GM18951 (cell line): ENCODE measurements around the gene RMC1.

Experiments used
- POLR2A ChIP-seq: IDR thresholded peaks from 4 replicates; pipeline ENCODE4 v1.6.1; 2011; ENCODE audit warnings: mild to moderate bottlenecking; ENCODE audit not compliant: insufficient read length, insufficient read depth; ENCODE audit errors: extremely low read depth
- in situ Hi-C: fragments of 300-500 bp; cut with MboI; formaldehyde crosslinking; loops from one replicate; pipeline ENCODE4 v1.12.0; 2022; ENCODE audit warnings: low sequenced_read_pairs, mixed read lengths, inconsistent platforms; ENCODE audit not compliant: unreplicated experiment

Gene RMC1

DNA sequence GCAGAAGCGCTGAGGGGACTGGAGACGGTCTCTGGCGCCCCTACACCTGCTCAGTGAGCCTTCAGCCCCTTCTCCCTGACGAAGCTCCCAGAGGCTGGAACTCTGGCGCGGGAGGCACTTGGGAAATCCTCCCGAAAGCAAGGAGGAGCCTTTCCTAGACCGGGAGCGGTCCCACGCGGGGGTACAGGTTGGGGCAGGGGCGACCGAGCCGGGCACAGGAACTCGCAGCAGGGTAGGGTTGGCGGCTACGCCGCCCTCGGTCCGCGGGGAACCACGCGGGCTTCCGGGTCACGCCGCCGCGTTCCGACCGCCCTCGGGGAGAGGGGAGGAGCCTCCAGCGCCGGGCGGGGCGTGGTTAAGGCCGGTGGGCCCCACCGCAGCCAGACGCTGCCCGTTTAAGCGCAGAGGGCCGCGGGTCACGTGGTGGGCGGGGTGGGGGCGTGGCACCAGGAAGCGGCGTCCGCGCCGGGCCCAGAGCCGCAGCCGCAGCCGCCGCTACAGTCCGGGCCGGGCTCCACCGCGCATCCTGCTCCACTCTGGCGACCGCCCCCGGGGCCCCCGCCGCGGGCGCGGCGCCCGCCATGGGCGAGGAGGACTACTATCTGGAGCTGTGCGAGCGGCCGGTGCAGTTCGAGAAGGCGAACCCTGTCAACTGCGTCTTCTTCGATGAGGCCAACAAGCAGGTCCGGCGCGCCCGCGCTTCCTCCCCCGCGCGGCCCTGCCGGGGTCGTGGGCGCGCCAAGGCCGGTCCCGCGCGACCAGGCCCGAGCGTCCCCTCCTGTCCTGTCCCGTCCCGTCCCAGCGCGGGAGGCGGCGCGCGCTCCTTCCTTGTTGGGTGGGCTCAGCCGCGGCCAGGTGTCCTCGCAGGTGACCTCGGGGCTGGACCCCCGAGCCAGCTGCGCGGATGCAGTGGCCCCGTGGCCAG is at the start of gene RMC1:
RMC1 (plus strand) TSS at position 474 of the 925 bp plus-strand sequence; CDS start at position 582, 108 bp downstream.
- in situ Hi-C loops = no loop called here
- peak; percentile 97 for TF ChIP-seq POLR2A

DNA sequence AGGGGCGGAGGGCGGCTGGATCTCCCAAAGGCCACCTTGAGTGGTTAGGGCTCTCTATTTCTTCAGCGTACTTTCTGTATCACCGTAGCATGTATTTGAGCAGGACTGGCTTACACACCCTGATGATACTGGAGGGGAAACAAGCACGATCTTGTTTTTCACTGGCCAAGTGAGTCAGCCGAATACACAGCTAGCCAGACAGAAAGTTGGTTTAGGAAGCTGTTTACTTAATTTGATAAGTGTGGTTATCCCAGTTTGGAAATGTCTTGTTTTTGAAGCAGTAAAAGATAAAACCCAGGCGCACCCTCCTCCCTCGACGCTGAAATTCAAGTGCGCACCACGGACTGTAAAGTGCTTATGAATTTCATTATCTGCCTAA is 49.6 kb upstream of the RMC1 start:
- in situ Hi-C loops = no loop called here
- TF ChIP-seq POLR2A = no peak

DNA sequence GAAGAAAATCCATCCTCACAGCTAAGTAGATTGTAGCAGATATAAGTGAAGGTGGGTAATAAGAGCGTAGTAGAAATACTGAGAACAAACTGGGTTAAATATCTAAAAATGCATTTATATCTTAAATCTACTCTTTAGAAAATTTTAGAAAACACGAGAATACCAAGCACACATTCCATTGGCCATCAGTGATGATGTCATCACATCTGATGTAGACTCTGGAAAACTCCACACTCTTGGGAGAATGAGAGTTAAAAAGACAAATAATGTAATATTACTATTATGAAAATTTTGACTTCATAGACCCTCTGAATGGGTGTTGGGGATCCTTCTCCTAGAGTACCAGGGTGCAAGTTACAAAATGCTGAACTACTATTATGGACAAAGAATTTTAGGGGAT is 46.5 kb upstream of the RMC1 start:
- TF ChIP-seq POLR2A = no peak
- in situ Hi-C loops = no loop called here

DNA sequence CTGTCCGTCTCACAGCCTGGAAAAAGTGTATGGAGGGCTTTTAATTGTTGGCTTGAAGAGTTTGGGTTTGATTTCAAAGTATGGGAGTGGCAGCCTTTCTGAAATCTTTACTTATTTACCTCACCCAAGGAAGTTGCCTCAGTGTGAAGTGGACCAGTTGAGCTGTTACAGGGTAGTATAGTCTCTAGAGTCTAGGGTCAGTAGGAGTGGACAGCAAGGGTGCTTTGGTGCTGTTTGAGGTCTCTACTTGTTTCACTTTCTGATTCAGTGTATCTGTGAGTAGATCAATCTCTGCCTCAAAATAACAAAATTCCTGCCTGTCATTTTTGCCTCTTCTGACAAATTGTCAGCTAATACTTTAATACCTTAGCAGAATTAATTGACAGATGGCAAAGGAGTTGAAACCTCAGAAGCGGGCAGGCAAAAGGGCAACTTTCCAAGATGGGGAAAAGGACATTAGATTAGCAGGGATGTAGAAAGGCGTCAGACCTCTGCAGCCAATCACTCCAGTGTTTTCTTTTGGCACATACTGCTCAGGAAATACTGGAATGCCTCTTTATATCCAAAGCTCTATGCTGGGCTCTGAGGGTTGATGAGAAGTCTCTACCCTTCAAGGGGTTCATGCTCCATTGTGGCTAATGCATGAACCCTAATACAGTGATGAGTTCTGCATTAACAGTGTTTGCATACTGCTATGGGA is 44.3 kb upstream of the RMC1 start:
- in situ Hi-C loops = no loop called here
- TF ChIP-seq POLR2A = no peak

DNA sequence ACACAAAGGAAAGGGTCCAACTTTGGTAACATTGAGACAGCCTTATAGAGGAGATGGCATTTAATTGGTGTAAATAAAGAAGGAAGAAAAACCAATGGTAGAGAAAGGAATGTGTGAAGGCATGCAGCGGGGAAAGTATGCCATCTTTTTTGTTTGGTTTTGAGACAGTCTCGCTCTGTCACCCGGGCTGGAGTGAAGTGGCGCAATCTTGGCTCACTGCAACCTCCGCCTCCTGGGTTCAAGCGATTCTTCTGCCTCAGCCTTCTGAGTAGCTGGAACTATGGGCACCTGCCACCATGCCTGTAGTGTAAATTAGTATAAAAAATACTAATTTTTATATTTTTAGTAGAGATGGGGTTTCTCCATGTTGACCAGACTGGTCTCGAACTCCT is 43.8 kb upstream of the RMC1 start:
- in situ Hi-C loops = no loop called here
- TF ChIP-seq POLR2A = no peak

DNA sequence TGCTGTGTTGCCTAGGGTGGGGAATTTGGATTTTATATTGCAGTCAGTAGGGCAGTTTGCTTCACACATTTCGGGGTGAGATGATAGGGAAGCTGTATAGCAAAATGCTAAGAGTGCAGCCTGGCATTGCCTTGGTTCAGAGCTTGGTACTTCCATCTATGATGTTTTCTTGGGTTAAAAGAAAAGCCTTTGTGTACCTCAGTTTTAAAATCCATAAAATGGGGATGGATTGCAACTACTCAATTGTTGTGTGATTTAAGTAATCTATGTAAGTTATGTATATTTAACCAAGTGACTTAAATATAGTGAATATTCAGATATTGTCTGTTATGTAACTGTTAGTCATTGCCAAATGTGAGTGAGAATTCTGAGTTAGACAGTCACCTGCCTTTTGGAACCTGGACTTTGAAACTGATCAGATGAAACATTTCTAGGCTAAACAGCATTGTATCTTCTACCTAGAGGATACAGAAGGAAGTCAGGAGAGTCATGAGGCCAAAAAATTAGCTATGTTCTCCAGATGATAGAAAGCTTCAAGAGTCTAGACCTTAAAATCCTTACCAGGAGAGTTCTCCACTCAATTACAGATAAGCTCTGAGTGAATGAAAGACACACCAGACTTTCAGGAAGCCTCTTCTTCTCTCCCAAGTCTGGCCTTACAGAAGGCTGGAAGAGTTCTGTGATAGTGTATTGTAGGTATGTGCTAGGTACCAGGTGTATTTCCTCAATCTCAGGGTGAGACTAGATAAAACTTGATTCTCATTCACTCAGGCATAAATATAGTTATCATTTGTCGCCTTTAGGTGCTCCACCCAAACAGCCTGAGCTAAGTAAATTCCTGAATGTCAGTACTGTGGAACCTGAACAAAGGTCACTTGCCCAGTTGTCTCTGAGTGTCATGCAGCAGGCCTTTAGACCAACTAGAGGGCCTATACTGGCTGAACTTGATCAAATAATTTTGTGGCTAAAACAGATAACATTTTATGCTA is 42.7 kb upstream of the RMC1 start:
- in situ Hi-C loops = no loop called here

DNA sequence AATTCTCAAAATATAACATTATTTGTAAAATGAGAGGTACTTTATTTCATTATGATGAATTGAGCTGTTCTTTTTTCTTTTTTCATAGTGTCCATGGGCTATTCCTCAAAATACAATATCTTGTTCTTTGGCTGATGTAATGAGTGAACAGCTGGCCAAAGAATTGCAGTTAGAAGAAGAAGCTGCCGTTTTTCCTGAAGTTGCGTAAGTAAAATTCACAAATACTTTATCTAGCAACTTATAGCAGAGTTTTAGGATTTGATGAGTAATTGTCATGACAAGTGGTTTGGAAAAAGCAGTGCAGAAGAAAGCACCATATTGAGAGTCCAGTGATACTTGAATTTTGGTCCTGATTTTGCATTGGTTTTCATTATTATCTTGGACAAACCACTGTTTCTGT is 40.4 kb upstream of the RMC1 start:
- in situ Hi-C loops = no loop called here
- no peak for TF ChIP-seq POLR2A

More for the DNA sequence above, 42.7 kb upstream of the RMC1 start:
- no peak for TF ChIP-seq POLR2A

DNA sequence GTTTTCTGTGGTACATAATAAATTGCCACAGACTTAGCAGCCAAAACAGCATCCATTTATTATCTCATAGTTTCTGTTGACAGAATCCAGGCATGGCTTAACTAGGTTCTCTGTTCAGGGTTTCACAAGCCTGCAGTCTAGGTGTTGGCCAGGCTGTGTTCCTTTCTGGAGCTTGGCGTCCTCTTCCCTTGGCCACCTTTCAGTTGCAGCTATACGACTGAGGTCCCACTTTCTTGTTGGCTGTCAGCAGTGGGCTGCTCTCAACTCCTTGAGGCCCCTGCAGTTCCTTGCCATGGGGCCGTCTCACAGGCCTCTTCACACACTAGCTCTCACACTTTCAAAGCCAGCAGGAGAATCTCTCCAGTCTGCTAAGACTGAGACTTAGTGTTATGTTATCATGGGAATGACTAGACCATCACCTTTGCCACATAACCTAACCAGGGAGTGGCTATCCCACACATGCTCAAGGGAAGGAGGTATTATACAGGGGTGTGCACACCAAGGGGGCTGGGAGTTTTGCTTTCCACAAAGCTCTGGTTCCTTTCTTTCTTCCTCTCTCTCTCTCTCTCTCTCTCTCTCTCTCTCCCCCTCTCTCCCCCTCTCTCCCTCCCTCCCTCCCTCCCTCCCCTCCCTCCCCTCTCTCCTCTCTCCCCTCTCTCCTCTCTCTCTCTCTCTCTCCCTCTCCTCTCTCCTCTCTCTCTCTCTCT is 34.4 kb upstream of the RMC1 start:
- in situ Hi-C loops = no loop called here
- TF ChIP-seq POLR2A = no peak

DNA sequence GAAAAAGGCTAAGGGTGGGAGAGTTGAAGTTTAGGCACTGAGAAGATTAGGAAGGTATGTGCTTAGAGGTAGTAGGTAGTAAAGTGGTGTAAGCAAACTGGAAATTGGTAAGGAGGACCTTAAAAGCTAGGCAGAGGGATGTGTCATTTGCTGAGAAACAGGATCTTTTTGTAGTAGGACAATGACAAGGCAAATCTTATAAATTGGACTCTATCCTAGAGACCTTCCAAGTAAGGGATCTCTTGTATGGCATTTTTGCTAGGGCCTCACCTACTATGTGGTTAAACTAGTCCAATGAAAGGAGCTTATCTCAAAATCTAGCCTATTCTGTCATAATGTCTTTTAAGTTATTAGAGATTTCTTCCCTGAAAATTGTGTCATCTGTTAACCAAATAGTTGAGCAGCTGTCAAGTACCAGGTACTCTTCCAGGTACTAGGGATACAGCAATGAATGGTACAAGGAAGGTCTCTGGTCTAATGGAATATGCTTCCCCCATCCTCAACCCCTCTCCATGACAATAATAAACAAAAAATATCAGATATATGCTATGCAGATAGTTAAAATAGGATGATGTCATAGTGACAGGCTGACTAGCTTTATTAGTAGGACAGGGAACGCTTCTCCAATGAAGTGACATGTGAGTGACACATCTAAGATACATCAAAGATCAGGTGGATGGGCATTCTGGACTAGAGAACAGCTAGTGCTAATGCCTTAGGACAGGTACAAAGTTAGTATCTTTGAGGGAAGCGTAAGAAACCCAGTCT is 32.5 kb upstream of the RMC1 start:
- TF ChIP-seq POLR2A = no peak
- in situ Hi-C loops = no loop called here

DNA sequence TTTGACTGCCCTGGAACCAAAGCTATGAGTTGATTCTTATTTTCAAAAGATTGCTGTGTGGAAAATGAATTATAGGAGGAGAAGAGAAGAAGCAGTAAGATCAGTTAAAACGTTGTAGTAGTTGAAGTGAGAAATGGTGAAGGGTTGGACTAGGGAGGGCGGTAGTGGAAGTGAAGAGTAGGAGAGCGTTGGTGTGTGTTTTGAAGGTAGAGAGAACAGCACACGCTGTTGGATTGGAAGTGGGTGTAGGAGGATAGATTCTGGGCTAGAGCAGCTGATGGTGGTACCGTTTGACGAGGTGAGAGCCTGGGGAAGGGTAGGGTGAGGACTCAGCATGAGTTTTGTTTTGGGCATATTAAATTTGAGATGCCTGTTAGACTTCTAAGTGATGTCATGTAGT is 31.8 kb upstream of the RMC1 start:
- TF ChIP-seq POLR2A = no peak
- in situ Hi-C loops = no loop called here

DNA sequence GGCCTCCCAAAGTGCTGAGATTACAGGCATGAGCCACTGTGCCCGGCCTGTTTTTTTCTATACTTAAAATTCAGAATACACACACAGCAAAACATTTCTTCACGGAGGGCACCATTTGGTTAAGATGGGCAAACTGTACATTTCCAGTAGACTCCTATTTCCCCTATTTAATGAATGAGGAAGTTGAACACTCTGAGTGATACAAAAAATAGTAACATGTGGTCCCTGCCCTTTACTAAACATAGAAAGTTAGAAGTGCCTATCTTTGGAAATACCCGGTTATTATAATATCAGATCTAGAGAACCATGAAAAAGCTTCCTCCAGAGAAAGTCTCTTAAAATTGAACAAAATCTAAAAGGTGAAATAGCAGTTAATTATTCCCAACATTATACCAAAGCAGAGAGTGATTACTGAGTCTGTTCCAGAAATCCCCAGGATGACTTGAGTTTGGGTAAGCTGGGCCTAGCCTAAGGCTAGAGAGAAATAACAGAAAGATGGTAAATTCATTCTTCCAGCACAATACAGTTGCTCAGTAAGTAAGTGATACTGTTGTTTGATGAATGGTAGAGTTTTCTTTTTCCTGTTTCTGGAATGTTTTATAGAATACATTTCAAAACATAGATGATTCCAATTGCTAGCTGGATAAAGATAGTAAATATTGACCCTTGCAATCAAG is 23.3 kb upstream of the RMC1 start:
- no peak for TF ChIP-seq POLR2A
- in situ Hi-C loops = no loop called here
